HL-60 (cell line): ENCODE results near the gene CSRP2.

ENCODE experiments used
- DNase-seq, 2 experiments: peaks; one replicate each; pipeline ENCODE4 v3.0.0-alpha.2; 2010 to 2020; ENCODE audit warnings: low read depth in 1 of 2, low spot score in 1 of 2
- H3K27ac ChIP-seq: fragments of 250-450 bp; sonication (Bioruptor Pico); replicated peaks from 2 replicates; pipeline ENCODE4 v1.5.1; 2020; ENCODE audit warnings: mild to moderate bottlenecking, moderate library complexity
- H3K27me3 ChIP-seq: fragments of 250-450 bp; sonication (Bioruptor Pico); 2 replicates; pipeline ENCODE4 v1.5.1; 2021; ENCODE audit warnings: mild to moderate bottlenecking, moderate library complexity; ENCODE audit not compliant: insufficient read depth, poor library complexity, severe bottlenecking
- H3K4me3 ChIP-seq: replicated peaks from 2 replicates; pipeline ENCODE4 v1.5.1; 2011; ENCODE audit warnings: mild to moderate bottlenecking, control low read depth, low read length; ENCODE audit not compliant: insufficient read depth
- GABPA ChIP-seq: IDR thresholded peaks from 2 replicates; pipeline ENCODE4 v1.6.1; 2012; ENCODE audit warnings: low read depth
- POLR2AphosphoS5 ChIP-seq: IDR thresholded peaks from 2 replicates; pipeline ENCODE4 v1.6.1; 2012; ENCODE audit warnings: low read depth
- SPI1 ChIP-seq: IDR thresholded peaks from 2 replicates; pipeline ENCODE4 v1.6.1; 2012; ENCODE audit warnings: low read depth, mild to moderate bottlenecking, borderline replicate concordance
- TF ChIP-seq, protein P1 (sequence below): IDR thresholded peaks from one replicate; pipeline ENCODE4 v1.5.1; 2011; ENCODE audit warnings: low read length, control low read depth, inconsistent platforms; ENCODE audit not compliant: insufficient read depth
- TF ChIP-seq, protein P2 (sequence below): IDR thresholded peaks from 2 replicates; pipeline ENCODE4 v1.6.1; 2012; ENCODE audit warnings: low read depth; ENCODE audit not compliant: insufficient replicate concordance

The CSRP2 gene

DNA sequence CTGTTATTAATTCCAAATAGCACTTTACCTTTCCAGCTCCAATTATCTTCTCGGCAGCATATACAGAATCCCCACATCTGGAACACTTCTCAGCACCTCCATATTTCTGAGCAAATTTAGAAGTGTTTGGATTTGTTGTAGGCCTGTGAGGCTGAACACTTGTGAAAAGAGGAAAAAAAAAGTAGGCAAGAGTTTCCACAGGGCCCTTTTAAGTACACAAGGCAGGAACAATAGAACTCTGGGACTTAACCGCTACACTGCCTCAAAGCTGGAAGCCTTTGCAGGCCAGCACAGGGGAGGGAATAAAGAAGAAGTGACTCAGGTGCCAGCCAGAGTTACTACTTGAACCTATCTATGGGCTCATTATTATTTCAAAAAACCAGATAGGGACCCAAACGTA, 18.6 kb downstream of the CSRP2 start:
- Histone ChIP-seq H3K4me3 (no peak overlapping the region), H3K27ac (no peak overlapping the region), H3K27me3 (no peaks in the 10 kb centered on the region)
- no peak for DNase-seq
- TF ChIP-seq, protein P1, sequence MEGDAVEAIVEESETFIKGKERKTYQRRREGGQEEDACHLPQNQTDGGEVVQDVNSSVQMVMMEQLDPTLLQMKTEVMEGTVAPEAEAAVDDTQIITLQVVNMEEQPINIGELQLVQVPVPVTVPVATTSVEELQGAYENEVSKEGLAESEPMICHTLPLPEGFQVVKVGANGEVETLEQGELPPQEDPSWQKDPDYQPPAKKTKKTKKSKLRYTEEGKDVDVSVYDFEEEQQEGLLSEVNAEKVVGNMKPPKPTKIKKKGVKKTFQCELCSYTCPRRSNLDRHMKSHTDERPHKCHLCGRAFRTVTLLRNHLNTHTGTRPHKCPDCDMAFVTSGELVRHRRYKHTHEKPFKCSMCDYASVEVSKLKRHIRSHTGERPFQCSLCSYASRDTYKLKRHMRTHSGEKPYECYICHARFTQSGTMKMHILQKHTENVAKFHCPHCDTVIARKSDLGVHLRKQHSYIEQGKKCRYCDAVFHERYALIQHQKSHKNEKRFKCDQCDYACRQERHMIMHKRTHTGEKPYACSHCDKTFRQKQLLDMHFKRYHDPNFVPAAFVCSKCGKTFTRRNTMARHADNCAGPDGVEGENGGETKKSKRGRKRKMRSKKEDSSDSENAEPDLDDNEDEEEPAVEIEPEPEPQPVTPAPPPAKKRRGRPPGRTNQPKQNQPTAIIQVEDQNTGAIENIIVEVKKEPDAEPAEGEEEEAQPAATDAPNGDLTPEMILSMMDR, result no peak
- no peak for TF ChIP-seq SPI1
- no peak for TF ChIP-seq GABPA
- TF ChIP-seq, protein P2, sequence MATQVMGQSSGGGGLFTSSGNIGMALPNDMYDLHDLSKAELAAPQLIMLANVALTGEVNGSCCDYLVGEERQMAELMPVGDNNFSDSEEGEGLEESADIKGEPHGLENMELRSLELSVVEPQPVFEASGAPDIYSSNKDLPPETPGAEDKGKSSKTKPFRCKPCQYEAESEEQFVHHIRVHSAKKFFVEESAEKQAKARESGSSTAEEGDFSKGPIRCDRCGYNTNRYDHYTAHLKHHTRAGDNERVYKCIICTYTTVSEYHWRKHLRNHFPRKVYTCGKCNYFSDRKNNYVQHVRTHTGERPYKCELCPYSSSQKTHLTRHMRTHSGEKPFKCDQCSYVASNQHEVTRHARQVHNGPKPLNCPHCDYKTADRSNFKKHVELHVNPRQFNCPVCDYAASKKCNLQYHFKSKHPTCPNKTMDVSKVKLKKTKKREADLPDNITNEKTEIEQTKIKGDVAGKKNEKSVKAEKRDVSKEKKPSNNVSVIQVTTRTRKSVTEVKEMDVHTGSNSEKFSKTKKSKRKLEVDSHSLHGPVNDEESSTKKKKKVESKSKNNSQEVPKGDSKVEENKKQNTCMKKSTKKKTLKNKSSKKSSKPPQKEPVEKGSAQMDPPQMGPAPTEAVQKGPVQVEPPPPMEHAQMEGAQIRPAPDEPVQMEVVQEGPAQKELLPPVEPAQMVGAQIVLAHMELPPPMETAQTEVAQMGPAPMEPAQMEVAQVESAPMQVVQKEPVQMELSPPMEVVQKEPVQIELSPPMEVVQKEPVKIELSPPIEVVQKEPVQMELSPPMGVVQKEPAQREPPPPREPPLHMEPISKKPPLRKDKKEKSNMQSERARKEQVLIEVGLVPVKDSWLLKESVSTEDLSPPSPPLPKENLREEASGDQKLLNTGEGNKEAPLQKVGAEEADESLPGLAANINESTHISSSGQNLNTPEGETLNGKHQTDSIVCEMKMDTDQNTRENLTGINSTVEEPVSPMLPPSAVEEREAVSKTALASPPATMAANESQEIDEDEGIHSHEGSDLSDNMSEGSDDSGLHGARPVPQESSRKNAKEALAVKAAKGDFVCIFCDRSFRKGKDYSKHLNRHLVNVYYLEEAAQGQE, result no peak
- TF ChIP-seq POLR2AphosphoS5, result no peak

DNA sequence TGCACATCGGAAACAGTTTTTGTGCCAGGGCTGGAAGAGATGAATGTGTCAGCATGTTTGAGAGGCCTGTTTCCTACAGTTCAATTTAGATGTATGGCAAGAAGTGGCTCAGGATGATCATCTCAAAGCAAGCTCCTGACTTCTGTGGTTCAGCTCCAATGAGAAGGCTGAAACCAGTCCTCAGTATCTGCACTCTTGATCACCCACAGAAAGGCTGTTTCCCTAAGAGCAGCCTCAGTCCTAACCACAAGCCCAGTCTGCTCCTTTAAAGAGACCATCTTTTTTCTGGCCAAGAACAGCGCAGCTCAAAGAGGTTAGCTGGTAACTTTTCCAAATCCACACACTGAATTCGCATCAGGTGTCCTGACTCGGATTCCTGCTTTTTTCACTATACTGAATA, 19.2 kb downstream of the CSRP2 start:
- H3K27ac ChIP-seq, result no peak overlapping the region
- no peak for DNase-seq
- H3K4me3 ChIP-seq, result no peak overlapping the region
- no peaks in the 10 kb centered on the region for H3K27me3 ChIP-seq
- TF ChIP-seq GABPA, result no peak
- no peak for TF ChIP-seq POLR2AphosphoS5
- no peak for TF ChIP-seq SPI1
- TF ChIP-seq, protein P1, result no peak
- TF ChIP-seq, protein P2, result no peak

DNA sequence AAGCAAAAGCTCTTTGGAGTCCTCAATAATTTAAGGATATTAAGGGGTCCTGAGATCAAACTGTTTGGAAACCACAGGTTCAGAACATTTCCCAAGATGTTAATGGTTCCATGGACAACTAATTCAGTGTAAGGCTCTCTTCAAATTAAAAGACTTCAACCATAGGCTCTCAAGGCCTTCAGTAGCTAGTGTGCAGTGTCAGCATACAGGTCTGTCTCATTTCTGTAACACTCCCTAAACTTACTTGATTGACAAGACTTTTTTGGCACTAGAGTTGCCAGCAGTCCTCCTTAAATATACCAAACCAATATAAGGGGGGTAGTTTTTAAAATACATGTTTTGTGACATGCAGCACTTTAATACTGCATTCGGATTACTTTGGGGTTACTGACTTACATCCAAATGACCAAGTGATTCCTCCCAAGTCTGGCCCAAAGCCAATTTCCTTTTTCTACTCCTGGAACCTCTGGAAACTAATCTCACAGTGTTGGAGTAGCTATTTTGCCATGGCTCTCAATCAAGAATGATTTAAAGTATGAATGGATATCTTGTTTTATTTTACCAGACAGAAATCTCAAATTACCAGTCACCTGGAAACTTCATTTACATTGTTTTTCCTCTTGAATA, 22.7 kb downstream of the CSRP2 start:
- DNase-seq, result no peak
- Histone ChIP-seq H3K4me3 (no peak overlapping the region), H3K27me3 (no peaks in the 10 kb centered on the region), H3K27ac (no peak overlapping the region)
- TF ChIP-seq SPI1 (no peak), POLR2AphosphoS5 (no peak), GABPA (no peak)
- TF ChIP-seq, protein P2, result no peak
- TF ChIP-seq, protein P1, result no peak
